Activated CD8-positive, alpha-beta T cell treated with anti-CD3 and anti-CD28 coated beads, Interleukin-2, amount 10 ng/mL, durations not matched to agents 7 days and 5 days (primary cell): ENCODE measurements around the gene MYO18A. TPM values are rescaled to one million over a fixed set of nuclear protein-coding genes. Genes with fewer than 3 reads are reported as not detected.

Source experiments
- ATAC-seq: fragments of 150-1000 bp; cut with Tn5 transposase; one replicate; pipeline ENCODE4 v1.10.0; 2021; ENCODE audit warnings: moderate library complexity
- CTCF ChIA-PET: fragments of 350-600 bp; sonication (Branson Sonifier 250); formaldehyde crosslinking; loops from one replicate; lab custom pipeline; 2021; ENCODE audit warnings: antibody characterized with exemption; lab: Charles Lee
- POLR2A ChIA-PET: fragments of 350-600 bp; sonication (Branson Sonifier 250); formaldehyde crosslinking; loops from one replicate; lab custom pipeline; 2021; ENCODE audit warnings: antibody characterized with exemption; lab: Charles Lee
- DNase-seq: peaks from one replicate; pipeline ENCODE4 v3.0.0-alpha.2; 2020
- H3K27ac Mint-ChIP-seq: one replicate; pipeline ENCODE4 v1.8.0; 2021; ENCODE audit warnings: mild to moderate bottlenecking, mixed read lengths
- H3K27me3 Mint-ChIP-seq: one replicate; pipeline ENCODE4 v1.8.0; 2021; ENCODE audit warnings: low read depth, mixed read lengths
- H3K36me3 Mint-ChIP-seq: one replicate; pipeline ENCODE4 v1.8.0; 2021; ENCODE audit warnings: low read depth, mixed read lengths
- H3K4me1 Mint-ChIP-seq: one replicate; pipeline ENCODE4 v1.8.0; 2021; ENCODE audit warnings: low read depth, mixed read lengths
- H3K4me3 Mint-ChIP-seq: one replicate; pipeline ENCODE4 v1.8.0; 2021; ENCODE audit warnings: mild to moderate bottlenecking, mixed read lengths
- H3K9me3 Mint-ChIP-seq: one replicate; pipeline ENCODE4 v1.8.0; 2022; ENCODE audit warnings: mixed read lengths; ENCODE audit not compliant: insufficient read depth
- total RNA-seq, 2 experiments: library from RNA; stranded (reverse); gene quantifications; one replicate each; pipeline ENCODE4 v1.2.3, GENCODE V29; 2021

Gene MYO18A
- total RNA-seq, 2 experiments from 2014 or later, result 53.4 to 53.8 TPM

- ChIA-PET CTCF (no interaction called here), POLR2A (no interaction called here)
- Mint-ChIP-seq H3K9me3 (peaks cover 6% of the 10 kb centered on the region), H3K36me3 (no peaks in the 10 kb centered on the region), H3K27me3 (peaks cover 29% of the 10 kb centered on the region), H3K27ac (no peak overlapping the region), H3K4me1 (peaks cover 3% of the 10 kb centered on the region), H3K4me3 (no peak overlapping the region)
- ATAC-seq, result no peak
- DNase-seq, result no peak
Measured at GRCh38 chr17:29037739-29038084, 142.5 kb downstream of the MYO18A start.

GRCh38 chr17:29036584-29036983 is 143.6 kb downstream of the MYO18A start:
- ChIA-PET POLR2A (no interaction called here), CTCF (no interaction called here)
- Mint-ChIP-seq H3K27me3 (peaks cover 40% of the 10 kb centered on the region), H3K36me3 (no peaks in the 10 kb centered on the region), H3K4me3 (no peak overlapping the region), H3K27ac (no peak overlapping the region), H3K9me3 (peaks cover 6% of the 10 kb centered on the region), H3K4me1 (no peaks in the 10 kb centered on the region)
- DNase-seq (no peak), ATAC-seq (no peak)

- CTCF ChIA-PET, result interaction anchor here (1.0 to 1.5 kb wide), 3 partner anchors 15 to 78 kb away, joined by 3 to 4 read pairs (median 3); no protein-coding TSS in a partner anchor
- no peaks in the 10 kb centered on the region for H3K4me1 Mint-ChIP-seq
Measured at GRCh38 chr17:29034510-29034909, 145.7 kb downstream of the MYO18A start.

GRCh38 chr17:29032857-29033197 is 147.4 kb downstream of the MYO18A start:
- CTCF ChIA-PET, result interaction anchor here (1.1 kb wide), 1 partner anchor 84 kb away, joined by 3 read pairs; no protein-coding TSS in a partner anchor

More at GRCh38 chr17:29034510-29034909, 145.7 kb downstream of the MYO18A start:
- no peak for ATAC-seq
- DNase-seq, result no peak
- H3K27ac Mint-ChIP-seq, result no peak overlapping the region
- peaks cover 6% of the 10 kb centered on the region for H3K9me3 Mint-ChIP-seq
- no peak overlapping the region for H3K4me3 Mint-ChIP-seq
- no peaks in the 10 kb centered on the region for H3K36me3 Mint-ChIP-seq
- POLR2A ChIA-PET, result no interaction called here
- peaks cover 48% of the 10 kb centered on the region for H3K27me3 Mint-ChIP-seq

GRCh38 chr17:29032013-29032856 is 148.0 kb downstream of the MYO18A start:
- H3K27me3 Mint-ChIP-seq, result peaks cover 57% of the 10 kb centered on the region
- ATAC-seq, result no peak
- no peak overlapping the region for H3K4me3 Mint-ChIP-seq
- POLR2A ChIA-PET, result no interaction called here
- H3K9me3 Mint-ChIP-seq, result peaks cover 6% of the 10 kb centered on the region
- H3K27ac Mint-ChIP-seq, result no peak overlapping the region
- CTCF ChIA-PET, result interaction anchor here (1.1 kb wide), 1 partner anchor 85 kb away, joined by 3 read pairs; no protein-coding TSS in a partner anchor
- no peaks in the 10 kb centered on the region for H3K4me1 Mint-ChIP-seq
- no peak for DNase-seq
- no peaks in the 10 kb centered on the region for H3K36me3 Mint-ChIP-seq

More at GRCh38 chr17:29032857-29033197, 147.4 kb downstream of the MYO18A start:
- POLR2A ChIA-PET, result no interaction called here
- Mint-ChIP-seq H3K27ac (no peak overlapping the region), H3K36me3 (no peaks in the 10 kb centered on the region), H3K9me3 (peaks cover 6% of the 10 kb centered on the region), H3K4me1 (no peaks in the 10 kb centered on the region), H3K27me3 (peaks cover 55% of the 10 kb centered on the region), H3K4me3 (no peak overlapping the region)
- no peak for ATAC-seq
- no peak for DNase-seq

GRCh38 chr17:29031488-29031887 is 148.7 kb downstream of the MYO18A start:
- no peaks in the 10 kb centered on the region for H3K36me3 Mint-ChIP-seq
- ATAC-seq, result no peak
- DNase-seq, result no peak
- H3K4me3 Mint-ChIP-seq, result no peak overlapping the region
- H3K27ac Mint-ChIP-seq, result no peak overlapping the region
- H3K9me3 Mint-ChIP-seq, result peaks cover 6% of the 10 kb centered on the region
- H3K27me3 Mint-ChIP-seq, result peaks cover 57% of the 10 kb centered on the region
- POLR2A ChIA-PET, result no interaction called here
- CTCF ChIA-PET, result no interaction called here
- H3K4me1 Mint-ChIP-seq, result no peaks in the 10 kb centered on the region

GRCh38 chr17:29024316-29024952 is 155.8 kb downstream of the MYO18A start:
- Mint-ChIP-seq H3K4me3 (no peak overlapping the region), H3K27me3 (peaks cover 33% of the 10 kb centered on the region), H3K27ac (no peak overlapping the region), H3K4me1 (peaks cover 3% of the 10 kb centered on the region), H3K9me3 (no peaks in the 10 kb centered on the region), H3K36me3 (no peaks in the 10 kb centered on the region)
- ATAC-seq, result no peak
- no peak for DNase-seq
- ChIA-PET CTCF (no interaction called here), POLR2A (no interaction called here)

- DNase-seq, result no peak
- POLR2A ChIA-PET, result no interaction called here
- Mint-ChIP-seq H3K4me1 (peaks cover 8% of the 10 kb centered on the region), H3K4me3 (no peak overlapping the region), H3K9me3 (no peaks in the 10 kb centered on the region), H3K27me3 (peaks cover 38% of the 10 kb centered on the region), H3K27ac (no peak overlapping the region), H3K36me3 (no peaks in the 10 kb centered on the region)
- CTCF ChIA-PET, result no interaction called here
- no peak for ATAC-seq
Measured at GRCh38 chr17:29022074-29022473, 158.1 kb downstream of the MYO18A start.

GRCh38 chr17:29021226-29021625 is 159.0 kb downstream of the MYO18A start:
- no peaks in the 10 kb centered on the region for H3K36me3 Mint-ChIP-seq
- H3K9me3 Mint-ChIP-seq, result no peaks in the 10 kb centered on the region
- no peak overlapping the region for H3K4me3 Mint-ChIP-seq
- POLR2A ChIA-PET, result no interaction called here
- no peak overlapping the region for H3K27ac Mint-ChIP-seq
- no peak for DNase-seq
- peaks cover 41% of the 10 kb centered on the region for H3K27me3 Mint-ChIP-seq
- no peak for ATAC-seq
- H3K4me1 Mint-ChIP-seq, result peaks cover 8% of the 10 kb centered on the region
- CTCF ChIA-PET, result no interaction called here

Other genes with a start within 250 kb of the MYO18A start
- 10 to 100 TPM; 66.5 to 67.4 TPM for gene PHF12, start 228.9 kb downstream of the MYO18A start, total RNA-seq
- gene SEZ6, start 174.4 kb downstream of the MYO18A start, total RNA-seq, result not detected
- 1 to 10 TPM in 1 of 2 experiments, under 1 TPM in 1; 0.53 to 1.5 TPM for gene PIPOX, start 137.3 kb downstream of the MYO18A start, total RNA-seq
- not detected for gene CRYBA1, start 66.5 kb upstream of the MYO18A start, total RNA-seq
- gene NUFIP2, start 113.8 kb upstream of the MYO18A start, total RNA-seq, result 10 to 100 TPM; 60.3 to 64.5 TPM
- 10 to 100 TPM; 51.7 to 53.0 TPM for gene TAOK1, start 210.0 kb upstream of the MYO18A start, total RNA-seq